HG02938 (cell line): ENCODE data around the gene CRYBA4.

Experiments used
- ATAC-seq: cut with Tn5 transposase; IDR thresholded peaks from one replicate; pipeline ENCODE4 v1.9.1; 2021; ENCODE audit warnings: mild to moderate bottlenecking, moderate library complexity; ENCODE audit not compliant: unreplicated experiment

Gene CRYBA4

DNA sequence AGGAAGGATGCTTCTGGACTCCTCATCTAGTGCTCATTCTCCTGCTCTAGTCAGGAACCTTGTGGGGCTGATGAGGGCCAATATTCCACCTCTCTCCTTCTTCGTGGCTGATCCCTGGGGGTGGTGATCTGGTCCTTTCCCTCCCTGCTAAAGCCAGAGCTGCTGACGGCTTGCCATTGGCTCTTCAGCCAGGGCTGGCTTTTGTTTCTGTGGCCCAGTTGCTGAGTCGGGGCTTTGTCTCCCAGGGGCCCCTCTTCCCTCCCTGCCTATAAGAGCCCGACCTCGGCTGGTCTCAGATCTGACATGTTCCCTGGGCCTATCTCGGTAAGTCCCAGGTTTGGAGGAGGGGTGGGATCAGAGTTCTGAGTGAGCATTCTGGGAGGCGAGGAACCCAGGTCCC lies at the start of gene CRYBA4:
Gene CRYBA4, plus strand, starts transcription at position 301 of the 400 bp plus-strand sequence. CDS start 634 bp downstream, outside the sequence.
- no peak for ATAC-seq

DNA sequence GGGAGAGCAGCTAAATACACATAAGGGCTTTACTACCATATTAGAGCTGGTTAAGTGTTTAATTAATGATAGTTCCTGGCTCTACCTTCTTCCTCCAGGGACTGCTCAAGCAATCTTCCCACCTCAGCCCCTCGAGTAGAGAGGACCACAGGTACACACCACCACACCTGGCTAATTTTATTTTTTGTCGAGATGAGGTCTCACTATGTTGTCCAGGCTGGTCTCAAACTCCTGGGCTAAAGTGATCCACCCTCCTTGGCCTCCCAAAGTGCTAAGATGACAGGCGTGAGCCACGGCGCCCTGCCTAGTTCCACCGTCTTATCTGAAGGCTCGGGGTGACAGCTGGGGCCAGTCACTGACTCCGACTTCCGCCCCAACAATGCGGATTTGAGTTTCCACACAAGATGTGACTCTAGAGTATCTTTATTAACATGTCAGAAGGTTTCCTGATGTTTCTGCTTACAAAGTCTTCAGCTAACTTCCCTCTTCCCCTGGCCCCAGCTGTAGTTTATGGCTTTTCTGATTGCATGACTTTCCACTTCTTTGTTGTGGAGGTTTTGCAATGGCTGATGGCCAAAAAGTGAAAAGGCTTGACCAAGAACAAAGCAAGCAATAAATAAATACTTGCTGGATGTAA lies 48.6 kb upstream of the CRYBA4 start:
- no peak for ATAC-seq

DNA sequence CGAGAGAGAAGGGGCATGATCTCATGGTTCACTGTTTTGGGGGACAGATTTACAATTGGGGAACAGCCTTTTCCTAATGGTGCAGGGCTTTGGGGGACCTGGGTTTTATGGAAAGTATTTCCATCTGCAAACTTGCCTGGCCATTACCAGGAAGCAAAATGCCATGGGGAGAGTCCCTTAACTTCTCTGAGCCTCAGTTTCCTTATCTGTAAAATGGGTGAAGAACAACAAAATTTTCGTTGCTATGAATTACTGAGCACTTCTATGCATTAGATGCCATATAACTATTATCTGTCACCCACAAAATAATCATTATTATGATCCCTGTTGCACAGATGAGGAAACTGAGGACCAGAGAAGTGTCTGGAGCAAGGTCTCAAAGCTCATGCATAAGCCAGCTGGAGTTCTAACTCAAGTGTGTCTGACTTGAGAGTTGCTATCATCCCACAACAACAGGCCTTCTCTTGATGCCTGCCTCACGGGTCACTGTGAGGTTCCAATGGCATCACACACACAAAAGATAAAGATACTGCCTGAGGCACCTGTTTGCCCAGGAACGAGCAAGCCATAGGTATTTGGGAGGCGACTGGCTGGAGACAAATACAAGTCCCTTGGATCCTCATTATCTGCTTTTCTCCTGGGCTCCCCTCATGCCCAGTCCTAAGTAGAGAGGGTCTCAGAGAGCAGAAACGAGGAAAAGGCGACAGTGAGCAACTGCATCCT lies 47.6 kb upstream of the CRYBA4 start:
- ATAC-seq: no peak

DNA sequence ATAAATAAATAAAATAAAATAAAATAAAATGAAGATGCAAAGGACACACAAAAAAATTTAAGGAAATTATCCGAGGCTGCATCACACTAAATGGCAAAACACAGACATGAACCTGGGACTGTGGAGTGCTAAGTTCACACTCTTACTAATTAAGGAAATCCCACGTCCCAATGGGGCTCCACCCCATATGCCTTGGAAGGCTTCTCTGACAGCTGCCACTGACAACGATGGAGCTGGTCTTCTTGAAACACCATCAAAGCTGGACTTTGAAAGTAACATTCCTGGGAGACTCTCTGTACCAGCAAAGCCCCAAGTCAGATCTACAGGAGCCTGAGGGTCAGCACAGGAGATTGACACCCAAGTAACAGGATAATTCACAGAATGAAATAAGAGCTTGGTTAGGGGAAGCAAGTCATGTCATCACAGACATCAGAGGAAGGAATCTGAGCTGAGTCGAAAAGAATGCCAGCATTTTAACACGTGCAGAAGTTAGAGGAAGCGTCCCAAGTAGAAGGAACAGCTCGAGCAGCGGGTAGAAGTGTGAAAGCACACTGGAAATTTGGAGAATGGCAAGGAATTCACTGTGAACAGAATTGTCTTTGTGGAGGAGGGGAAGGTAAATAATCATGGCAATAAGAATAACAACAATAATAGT lies 45.6 kb upstream of the CRYBA4 start:
- no peak for ATAC-seq

DNA sequence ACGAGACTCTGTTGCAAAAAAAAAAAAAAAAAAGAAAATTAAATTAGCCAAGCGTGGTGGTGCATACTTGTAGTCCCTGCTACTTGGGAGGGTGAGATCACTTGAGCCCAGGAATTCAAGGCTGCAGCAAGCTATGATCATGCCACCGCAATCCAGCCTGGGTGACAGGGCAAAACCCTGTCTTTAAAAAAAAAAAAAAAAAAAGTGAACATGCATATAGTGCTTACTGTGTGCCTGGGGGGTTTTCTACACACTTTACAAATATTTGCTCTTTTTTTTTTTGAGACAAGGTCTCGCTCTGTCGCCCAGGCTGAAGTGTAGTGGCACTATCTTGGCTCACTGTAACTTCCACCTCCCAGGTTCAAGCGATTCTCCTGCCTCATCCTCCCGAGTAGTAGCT lies 44.7 kb upstream of the CRYBA4 start:
- no peak for ATAC-seq

DNA sequence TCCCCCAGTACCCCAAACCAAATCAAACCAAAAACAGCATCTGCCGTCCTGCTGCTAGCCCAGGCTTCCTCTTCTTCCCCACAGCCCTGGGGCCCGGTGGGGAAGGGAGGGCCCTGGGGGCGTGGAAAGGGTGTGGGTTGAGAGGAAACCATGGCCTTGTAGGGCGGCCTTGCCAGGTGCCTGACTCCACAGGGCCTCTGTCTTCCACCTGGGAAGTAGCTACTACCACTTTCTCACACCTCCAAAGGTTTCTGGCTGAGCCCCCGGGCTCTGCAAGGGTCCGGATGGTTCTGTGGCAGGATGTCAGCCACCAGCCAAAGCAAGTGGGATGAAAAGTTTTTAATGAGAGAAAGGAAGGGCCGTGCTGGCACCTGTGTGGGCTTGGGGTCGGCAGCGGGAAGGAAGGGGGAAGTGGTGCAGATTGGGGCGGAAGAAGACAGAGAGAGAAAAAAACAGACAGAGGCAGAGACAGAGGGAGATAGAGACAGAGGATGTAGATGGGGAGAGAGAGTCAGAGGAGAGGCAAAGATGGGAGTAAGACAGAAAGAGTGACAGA lies 42.4 kb upstream of the CRYBA4 start:
- ATAC-seq: no peak

DNA sequence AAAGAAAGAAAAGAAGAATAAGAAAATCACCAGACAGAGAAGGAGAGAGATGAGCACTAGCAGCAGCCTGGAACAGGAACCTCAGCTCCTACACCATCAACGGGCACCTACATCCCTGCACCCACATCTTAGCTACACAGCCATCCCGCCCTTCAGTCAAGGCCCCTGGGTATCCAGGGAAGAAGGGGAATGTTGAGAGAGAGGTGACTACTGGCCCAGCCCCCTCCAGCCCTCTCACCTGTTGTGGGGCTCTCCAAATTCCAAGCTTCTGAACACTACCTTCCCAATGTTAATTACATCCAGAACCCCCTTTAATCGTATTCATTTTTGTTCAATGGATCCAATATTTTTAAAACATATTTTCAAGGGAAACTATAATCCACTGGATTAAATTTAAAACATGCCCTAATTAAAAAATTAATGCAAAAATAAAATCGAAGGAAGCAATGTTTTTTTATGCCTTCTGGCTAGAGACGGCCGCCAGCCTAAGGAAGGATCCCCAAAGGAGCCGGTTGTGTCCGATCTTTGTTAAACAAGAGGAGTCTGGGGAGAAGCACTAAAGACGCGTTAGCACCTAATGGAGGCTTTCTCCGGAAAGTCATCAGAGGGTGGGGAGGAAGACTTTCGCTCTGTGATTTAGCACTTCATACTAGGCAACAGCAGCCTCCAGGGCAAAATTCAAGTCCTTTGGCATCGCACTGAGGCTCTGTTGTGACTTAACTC lies 41.4 kb upstream of the CRYBA4 start:
- no peak for ATAC-seq

DNA sequence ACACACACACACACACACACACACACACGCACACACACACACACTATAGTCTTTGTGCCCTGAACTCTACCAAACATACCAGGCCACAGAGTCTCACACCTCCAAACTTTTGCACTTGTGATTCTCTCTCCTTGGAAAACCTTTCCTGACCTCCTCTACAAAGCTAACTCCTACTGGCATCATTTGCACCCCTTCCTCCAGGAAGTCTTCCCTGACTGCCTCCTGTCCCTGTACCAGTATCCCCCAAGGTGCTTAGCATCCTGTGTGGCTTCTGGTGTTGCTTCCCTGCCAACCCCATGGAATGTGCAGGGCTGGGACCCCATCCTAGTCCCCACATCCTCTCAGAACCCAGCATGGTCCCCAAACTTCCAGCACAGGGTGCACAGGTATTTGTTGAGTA lies 40.7 kb upstream of the CRYBA4 start:
- no peak for ATAC-seq

DNA sequence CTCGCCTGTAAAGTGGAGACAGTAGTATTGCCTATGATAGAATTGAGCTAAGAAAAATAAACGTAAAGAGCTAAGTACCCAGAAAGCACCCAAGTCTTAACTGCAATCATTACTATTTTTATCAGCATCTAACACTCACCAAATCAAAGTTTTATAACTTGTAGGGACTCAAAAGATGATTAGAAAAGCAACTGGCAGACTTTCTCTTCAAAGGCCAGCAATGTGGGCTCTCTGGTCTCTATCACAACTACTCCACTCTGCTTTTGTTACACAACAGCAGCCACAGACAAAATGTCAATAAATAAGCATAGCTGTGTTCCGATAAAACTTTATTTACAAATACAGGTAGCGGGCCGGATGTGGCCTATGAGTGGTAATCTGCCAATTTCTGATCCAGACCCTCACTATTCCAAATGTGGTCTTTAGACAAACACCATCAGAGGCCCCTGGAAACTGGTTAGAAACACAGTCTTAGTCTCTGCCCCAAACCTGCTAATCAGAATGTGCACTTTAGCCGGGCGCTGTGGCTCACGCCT lies 40.1 kb upstream of the CRYBA4 start:
- no peak for ATAC-seq

DNA sequence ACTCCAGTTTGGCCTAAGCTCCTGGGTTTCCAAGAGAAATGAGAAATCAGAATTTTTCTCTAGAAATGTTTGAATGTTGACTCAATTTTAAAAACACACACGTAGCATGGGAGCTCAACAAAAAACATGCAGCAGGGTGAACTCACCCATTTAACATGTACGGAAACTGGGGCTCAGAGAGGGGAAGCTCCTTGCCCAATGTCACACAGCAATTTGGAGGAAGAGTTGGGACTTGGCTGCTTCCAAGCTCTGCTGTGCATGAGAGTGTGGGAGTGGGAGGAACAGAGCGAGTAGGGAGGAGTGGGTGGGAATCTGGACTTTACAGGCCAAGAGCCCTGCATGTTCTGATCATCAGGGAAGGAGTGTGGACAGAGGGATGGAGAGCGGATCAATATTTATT lies 37.8 kb upstream of the CRYBA4 start:
- ATAC-seq: no peak

DNA sequence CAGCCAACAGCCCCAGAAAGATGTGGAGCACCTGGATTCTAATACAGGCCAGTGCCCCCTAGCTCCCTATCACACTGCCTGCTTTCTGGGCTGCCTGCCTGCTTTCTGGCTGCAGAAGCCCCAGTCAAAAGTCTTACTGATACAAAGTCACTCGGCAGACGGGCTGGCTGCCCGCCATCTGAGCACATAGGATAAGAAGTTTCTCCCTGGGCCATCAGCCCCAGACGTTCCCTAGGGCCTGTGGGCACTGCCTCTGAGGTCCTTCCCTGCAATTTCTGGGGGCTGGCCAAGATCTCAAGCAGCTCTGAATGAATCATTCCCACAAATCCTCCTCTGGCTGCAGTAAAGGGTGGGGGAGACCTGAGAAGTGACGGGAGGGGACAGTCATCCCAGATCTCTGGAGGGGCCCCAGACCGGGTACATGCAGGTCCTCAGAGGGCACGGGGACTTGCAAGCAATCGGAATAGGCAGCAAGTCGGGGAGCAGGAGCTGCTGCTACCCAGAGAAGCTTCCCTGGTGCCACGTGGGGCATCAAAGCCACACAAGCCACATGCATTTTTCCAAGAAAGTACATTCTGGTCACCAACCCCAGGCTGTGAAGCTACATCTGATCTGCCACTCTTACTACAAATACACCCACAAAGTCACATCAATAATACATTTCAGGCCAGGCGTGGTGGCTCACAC lies 36.5 kb upstream of the CRYBA4 start:
- ATAC-seq: no peak

DNA sequence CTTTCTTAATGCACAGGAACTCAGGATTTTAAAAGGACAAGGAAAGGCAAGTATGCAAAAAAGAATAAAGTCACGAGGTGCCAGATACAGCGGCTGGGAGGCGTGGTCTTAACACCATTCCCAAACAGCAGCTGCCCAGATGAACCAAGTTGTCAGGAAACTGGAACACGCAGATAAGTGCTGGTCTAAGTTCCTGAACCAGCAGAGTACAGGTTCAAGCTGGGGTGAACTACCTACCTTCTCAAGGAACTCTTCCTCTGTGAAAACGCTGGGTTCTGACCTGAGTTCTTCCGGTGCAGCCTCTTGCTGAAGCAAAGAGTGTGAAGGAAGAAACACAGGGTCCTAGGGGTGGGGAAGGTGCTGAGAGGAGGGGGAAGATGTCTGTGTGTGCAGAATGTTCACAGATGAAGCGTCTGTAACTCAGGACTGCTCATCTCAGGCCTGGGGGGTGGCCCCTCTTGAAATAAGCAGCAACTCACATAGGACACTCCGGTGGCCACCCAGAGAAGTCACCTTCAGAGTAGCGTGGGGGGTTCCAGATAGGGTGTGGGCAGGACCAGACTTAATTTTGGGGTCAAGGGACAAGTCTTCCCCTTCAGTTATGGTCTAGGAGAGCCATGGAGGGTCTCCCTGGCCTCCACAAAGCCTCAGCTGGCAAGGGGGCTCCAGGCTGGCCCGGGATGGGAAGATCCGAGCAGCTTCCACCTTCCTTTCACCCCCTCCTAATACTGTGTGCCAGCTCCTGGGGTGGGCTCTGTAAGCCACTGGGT lies 35.0 kb upstream of the CRYBA4 start:
- ATAC-seq: no peak

DNA sequence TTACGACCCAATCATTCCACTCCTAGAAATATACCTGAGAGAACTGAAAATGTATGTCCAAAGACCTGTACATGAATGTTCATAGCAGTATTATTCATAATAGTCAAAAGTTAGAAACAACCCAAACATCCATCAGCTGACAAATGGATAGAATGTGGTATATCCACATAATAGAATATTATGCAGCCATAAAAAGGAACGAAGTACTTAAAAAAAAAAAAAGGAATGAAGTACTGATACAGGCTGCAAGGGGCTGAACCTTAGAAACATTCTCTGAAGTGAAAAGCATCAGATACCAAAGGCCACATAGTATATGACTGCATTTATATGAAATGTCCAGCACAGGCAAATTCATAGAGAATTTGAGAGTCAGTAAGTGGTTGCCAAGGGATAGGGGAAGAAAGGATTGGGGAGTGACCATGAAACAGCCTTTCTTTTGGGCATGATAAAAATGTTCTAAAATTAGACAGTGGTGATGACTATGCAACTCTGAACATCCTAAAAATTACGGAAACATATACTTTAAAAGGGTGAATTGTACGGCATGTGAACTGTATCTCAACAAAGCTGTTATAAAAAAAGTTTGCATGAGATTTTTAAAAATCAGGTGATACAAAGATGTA lies 33.7 kb upstream of the CRYBA4 start:
- no peak for ATAC-seq

DNA sequence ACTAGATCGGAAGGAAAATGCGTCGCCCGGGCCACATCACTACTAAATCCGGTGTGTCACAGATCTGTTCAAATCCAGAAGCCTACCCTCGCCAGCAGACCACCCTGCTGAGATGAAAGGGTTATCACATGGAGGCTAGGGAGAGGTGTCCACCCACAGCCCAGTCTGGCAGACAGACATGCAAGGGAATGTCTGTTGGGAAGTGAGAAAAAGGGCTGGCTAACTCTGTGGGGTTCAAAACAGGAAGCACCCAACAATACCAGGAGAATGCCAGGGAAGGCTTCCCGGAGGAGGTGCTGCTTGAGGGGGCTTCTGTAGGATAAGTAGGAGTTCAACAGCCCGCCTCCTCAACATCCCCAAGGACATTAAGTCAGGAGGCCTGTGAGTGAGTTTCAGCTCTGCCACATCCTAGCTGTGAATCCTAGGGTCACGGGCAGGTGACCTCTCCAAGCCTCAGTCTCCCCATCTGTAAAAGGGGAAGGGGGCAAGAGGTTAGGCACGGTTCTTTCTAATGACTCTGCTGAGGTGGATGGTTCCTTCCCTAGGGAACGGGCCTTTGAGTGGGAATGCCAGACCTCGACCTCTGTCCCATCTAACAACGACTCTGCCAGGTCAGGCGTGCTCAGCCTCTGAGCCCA lies 32.9 kb upstream of the CRYBA4 start:
- no peak for ATAC-seq

DNA sequence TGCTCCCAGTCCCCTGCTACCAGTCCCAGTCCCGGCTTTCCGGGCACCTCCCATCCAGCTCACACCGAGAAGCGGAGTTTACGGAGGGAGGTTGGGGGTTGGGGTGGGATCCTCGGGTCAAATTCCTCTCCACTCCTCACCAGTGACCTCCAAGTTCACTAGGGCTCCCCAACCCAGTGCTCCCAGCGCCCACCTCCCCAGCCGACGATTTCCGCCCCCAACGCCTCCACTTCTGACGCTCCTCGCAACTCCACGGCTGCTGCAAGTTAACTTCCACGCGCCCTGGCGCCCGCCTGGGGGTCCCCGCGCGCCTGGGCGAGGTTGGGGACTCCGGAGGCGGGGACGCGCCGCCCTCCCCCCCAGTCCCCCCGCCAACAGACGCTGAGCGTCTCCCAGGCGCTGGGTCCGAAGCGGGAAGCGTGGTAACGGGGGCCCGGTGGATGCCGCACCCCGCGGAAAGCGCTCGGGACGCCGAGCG lies 32.4 kb upstream of the CRYBA4 start:
- ATAC-seq: no peak

DNA sequence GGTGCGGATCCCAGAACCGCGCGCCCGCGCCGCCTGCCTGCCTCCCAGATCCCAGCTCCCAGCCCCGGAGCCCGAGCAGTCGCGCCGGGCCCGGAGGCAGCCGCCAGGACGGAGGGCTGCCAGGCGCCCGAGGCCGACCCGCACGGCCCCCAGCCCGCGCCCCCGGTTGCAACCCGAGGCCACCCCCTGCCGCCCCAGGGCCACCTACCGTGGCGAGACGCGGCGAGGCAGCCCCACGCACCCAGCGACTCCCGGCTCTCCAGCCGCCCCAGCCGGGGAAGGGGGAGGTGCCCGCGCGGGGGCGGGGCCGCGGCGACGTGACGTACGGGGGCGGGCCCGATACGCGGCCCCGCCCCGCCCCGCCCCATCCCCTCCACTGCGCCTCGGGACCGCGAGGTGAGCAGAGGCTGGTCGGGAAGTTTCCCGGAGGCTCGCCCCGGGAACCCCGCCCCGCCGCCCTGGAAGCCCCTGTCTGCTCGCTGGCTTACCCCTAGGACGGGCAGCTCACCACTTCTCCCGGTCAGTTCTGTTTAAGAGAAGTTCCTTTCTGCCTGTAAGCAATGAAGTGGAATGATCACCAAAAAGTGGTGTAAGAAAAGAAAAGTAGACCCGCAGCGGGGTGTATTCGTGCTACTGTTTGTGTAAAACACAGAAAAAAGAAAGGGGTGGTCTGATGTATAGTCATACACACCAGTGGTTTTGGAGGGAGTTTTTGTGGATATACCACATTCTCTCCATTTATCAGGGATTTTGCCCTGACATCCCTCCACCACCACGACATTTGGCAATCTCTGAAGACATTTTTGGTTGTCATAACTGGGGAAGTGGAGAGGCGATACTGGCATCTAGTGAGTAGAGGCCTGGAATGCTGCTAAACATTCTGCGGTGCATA lies 31.7 kb upstream of the CRYBA4 start, which contains the start of gene TPST2:
Gene TPST2, minus strand, starts transcription at position 288 of the 892 bp plus-strand sequence. CDS start 48,502 bp downstream, outside the sequence.
- ATAC-seq: no peak

DNA sequence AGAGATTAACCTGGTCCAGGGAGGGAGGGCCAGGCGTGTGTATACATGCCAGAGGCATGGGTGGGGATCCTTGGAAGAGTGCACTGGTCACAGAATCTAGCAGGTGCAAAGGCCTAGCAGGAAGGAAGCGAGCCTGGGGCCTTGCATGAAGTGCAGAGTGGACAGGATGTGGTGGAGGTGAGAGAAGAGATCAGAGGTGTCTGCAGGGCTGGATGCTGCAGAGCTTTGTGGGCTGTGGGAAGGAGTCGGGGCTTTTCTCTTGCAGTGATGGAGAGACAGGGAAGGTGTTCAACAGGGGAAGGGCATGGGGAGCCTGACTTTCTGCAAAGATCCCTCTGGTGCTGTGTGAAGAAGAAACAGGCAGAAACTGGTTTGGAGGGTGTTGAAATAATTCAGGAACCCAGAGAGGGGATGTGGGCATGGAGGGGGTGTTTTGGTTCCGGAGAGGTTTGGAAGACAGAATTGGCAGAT lies 29.3 kb upstream of the CRYBA4 start:
- ATAC-seq: peak; percentile 58
